ENCODE results near the gene STYX.

GRCh38 chr14:52798826-52799225, 68.9 kb downstream of the STYX start:
- TF ChIP-seq CTCF (conservative IDR thresholded peaks at IDR 0.05) (no peak), EZH2 (IDR thresholded peaks at IDR 0.05; ENCODE audit: low read depth) (no peak)
